Measurements from ENCODE around the gene BRME1.

Gene BRME1

DNA sequence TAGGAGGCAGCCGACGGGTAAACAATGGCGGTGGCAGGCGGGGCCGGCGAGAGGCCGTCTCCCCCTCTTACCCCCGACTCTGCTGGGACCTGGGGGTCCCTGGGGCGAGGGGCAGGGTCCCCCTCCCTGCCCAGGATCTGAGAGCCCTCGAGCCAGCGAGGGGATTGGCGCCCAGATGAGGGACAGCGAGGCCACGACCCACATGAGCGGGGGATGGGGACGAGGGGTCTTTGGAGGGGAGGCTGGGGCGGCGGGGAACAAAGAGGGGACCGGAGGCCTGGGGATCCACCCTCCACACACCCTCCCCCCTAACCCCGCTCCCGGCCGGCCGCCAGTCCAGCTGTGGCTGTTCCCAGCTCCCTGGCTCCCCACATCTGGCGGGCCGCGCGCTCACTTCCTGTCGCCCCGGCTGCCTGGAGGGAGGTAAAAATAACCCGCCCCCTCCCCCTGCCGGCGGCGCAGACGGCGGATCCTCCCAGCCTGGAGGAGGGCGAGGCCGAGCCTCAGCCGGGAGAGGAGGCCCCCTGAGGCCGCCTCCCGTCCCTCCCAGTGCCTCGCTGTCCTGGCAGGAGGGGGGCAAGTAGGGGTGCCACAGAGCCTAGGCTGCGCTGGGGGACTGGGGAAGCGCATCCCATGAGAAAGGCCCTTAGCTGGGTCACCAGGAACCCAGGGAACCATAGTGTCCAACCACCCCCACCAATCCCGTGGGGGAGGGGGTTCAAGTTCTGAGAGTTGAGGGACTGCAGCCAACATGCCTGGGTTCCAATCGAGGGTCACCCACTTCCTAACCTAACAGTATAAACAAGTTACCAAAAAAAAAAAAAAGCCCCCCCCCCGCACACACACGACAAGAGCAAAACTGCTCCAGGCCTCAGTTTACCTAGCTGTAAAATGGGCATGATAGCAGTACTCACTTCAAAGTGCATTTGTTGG is 58.2 kb downstream of the BRME1 start:
- peak overlapping the region; percentile 100 for H2AK5ac ChIP-seq (ENCODE audit: low read length)
- H3K4me1 ChIP-seq (ENCODE audit: control insufficient read depth in 1 of 2, insufficient read depth in 2 of 2, low read length in 2 of 2), result peaks cover 60 to 67% of the 10 kb centered on the region in 2 experiments
- H4K8ac ChIP-seq (ENCODE audit: low read depth, low read length), result peak overlapping the region; percentile 100
- peak overlapping the region; percentile 100 for H4K12ac ChIP-seq (ENCODE audit: low read depth, low read length)
- peaks cover 78% of the 10 kb centered on the region for H3K79me1 ChIP-seq (ENCODE audit: low read length)
- H3K4me2 ChIP-seq (ENCODE audit: low read length), result peak overlapping the region; percentile 81
- no CpG with 5 or more reads among the region's 47 CpGs for WGBS (ENCODE audit: extremely low coverage, insufficient coverage, insufficient read length)
- peaks cover 31% of the 10 kb centered on the region for H3K79me2 ChIP-seq (ENCODE audit: control insufficient read depth, insufficient read depth, low read length, poor library complexity)
- H3K23ac ChIP-seq (ENCODE audit: low read length), result no peak overlapping the region
- peak overlapping the region; percentile 100 for H2BK5ac ChIP-seq (ENCODE audit: low read depth, low read length, poor library complexity)
- DNase-seq, result peak; percentile 92 to 93
- H2BK120ac ChIP-seq (ENCODE audit: insufficient read depth, low read length, poor library complexity), result peak overlapping the region; percentile 100
- H3K18ac ChIP-seq (ENCODE audit: low read length), result peak overlapping the region; percentile 100
- H2AFZ ChIP-seq (ENCODE audit: insufficient read depth, low read length, poor library complexity), result peak overlapping the region; percentile 97
- H3K4me3 ChIP-seq (ENCODE audit: low read depth, low read length), result no peak overlapping the region
- peak overlapping the region; percentile 83 for H3K9ac ChIP-seq (ENCODE audit: low read length)
- H2BK12ac ChIP-seq (ENCODE audit: low read length), result peak overlapping the region; percentile 100
- H3K36me3 ChIP-seq (ENCODE audit: control insufficient read depth in 1 of 2, insufficient read depth in 2 of 2, low read length in 2 of 2), result no peaks in the 10 kb centered on the region
- H3K4ac ChIP-seq (ENCODE audit: low read depth, low read length), result peak overlapping the region; percentile 100
- no peaks in the 10 kb centered on the region for H3K9me3 ChIP-seq (ENCODE audit: insufficient read depth, low read depth, low read length)
- H3K27me3 ChIP-seq (ENCODE audit: insufficient read depth, low read length), result no peaks in the 10 kb centered on the region
- H3K14ac ChIP-seq (ENCODE audit: low read length), result peak overlapping the region; percentile 100
- H4K91ac ChIP-seq (ENCODE audit: low read depth, low read length), result peak overlapping the region; percentile 100
- peak overlapping the region; percentile 100 for H3K27ac ChIP-seq (ENCODE audit: low read depth, low read length)

DNA sequence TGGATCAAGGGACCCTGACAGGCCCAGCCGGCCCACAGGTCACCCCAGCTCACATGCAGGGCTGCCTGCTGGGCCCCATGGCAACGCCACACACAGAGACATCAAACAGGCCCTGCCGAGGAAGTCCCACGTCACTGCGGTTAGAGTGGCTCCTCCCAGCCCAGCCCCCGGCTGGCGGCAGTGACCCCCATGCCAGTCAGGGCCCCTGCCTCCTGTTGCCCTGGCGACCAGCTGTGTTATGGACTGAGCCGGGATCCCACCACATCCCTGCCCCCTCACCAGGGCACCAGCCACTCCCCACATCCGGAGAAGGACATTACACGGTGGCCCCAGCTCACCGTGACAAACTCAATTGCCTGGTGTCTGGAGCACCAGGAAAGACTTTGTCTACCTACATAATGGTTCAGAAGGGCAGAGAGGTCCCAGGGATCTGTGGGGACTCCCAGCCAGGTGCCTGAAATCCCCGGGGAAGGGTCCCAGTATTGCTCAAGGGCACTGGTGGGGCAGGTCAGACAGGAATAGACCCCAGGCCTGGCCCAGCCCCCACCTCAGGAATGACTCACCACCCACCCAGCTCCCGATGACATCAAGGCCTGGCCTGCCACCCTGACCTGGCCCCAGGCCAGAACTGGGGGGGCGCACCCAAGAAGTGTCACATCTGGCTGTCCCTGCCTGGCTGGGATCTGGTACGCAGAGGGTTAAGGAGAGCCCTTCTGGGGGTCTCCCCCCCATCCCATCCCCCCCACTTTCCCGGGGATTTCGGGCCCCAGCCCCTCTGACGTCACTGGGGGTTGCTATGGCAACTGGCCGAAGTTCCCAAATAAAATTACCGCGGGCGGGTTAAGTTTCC is 59.1 kb downstream of the BRME1 start:
- H2AK5ac ChIP-seq (ENCODE audit: low read length), result peak overlapping the region; percentile 98
- H3K18ac ChIP-seq (ENCODE audit: low read length), result peak overlapping the region; percentile 100
- peaks cover 80% of the 10 kb centered on the region for H3K79me1 ChIP-seq (ENCODE audit: low read length)
- peak overlapping the region; percentile 100 for H3K4ac ChIP-seq (ENCODE audit: low read depth, low read length)
- peak overlapping the region; percentile 99 for H2BK12ac ChIP-seq (ENCODE audit: low read length)
- no CpG with 5 or more reads among the region's 23 CpGs for WGBS (ENCODE audit: extremely low coverage, insufficient coverage, insufficient read length)
- peak overlapping the region; percentile 100 for H3K14ac ChIP-seq (ENCODE audit: low read length)
- peak overlapping the region; percentile 100 for H4K12ac ChIP-seq (ENCODE audit: low read depth, low read length)
- peak overlapping the region; percentile 100 for H4K91ac ChIP-seq (ENCODE audit: low read depth, low read length)
- no peaks in the 10 kb centered on the region for H3K36me3 ChIP-seq (ENCODE audit: control insufficient read depth in 1 of 2, insufficient read depth in 2 of 2, low read length in 2 of 2)
- H3K27me3 ChIP-seq (ENCODE audit: insufficient read depth, low read length), result no peaks in the 10 kb centered on the region
- peaks cover 55 to 62% of the 10 kb centered on the region in 2 experiments for H3K4me1 ChIP-seq (ENCODE audit: control insufficient read depth in 1 of 2, insufficient read depth in 2 of 2, low read length in 2 of 2)
- H3K9me3 ChIP-seq (ENCODE audit: insufficient read depth, low read depth, low read length), result no peaks in the 10 kb centered on the region
- peak overlapping the region; percentile 100 for H3K27ac ChIP-seq (ENCODE audit: low read depth, low read length)
- H2BK120ac ChIP-seq (ENCODE audit: insufficient read depth, low read length, poor library complexity), result peak overlapping the region; percentile 100
- peak; percentile 97 for DNase-seq
- H3K4me2 ChIP-seq (ENCODE audit: low read length), result peak overlapping the region; percentile 81
- H3K79me2 ChIP-seq (ENCODE audit: control insufficient read depth, insufficient read depth, low read length, poor library complexity), result peaks cover 37% of the 10 kb centered on the region
- no peak overlapping the region for H3K23ac ChIP-seq (ENCODE audit: low read length)
- peak overlapping the region; percentile 100 for H2BK5ac ChIP-seq (ENCODE audit: low read depth, low read length, poor library complexity)
- peak overlapping the region; percentile 97 for H2AFZ ChIP-seq (ENCODE audit: insufficient read depth, low read length, poor library complexity)
- peak overlapping the region; percentile 100 for H4K8ac ChIP-seq (ENCODE audit: low read depth, low read length)
- no peak overlapping the region for H3K9ac ChIP-seq (ENCODE audit: low read length)
- H3K4me3 ChIP-seq (ENCODE audit: low read depth, low read length), result no peak overlapping the region

DNA sequence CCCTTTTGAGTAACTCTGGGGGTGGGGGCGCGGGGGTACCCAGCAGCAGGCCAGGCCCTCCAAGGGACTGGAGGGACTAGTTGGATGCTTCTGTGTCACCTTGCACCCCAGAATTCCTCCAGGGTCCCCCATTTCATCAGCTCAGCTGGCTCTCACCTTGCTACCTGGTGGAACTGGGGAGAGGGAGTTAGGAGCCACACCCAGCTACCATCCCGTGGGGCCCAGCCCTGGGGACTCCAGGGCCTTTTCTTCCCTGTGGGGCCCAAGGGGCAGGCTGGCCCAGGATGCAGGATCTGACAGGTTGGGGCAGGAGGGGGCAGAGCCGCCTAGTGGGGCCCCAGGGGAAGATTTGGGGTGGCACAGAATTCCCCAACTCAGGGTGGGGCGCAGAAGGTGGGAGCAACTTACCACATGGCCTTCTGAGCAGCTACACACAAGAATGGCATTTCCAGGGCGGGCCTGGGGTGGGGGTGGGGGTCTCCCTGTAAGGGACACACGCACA is 61.7 kb downstream of the BRME1 start:
- Histone ChIP-seq H3K4ac (ENCODE audit: low read depth, low read length) (peak overlapping the region; percentile 76), H3K14ac (ENCODE audit: low read length) (peak overlapping the region; percentile 90), H4K91ac (ENCODE audit: low read depth, low read length) (peak overlapping the region; percentile 93), H2BK12ac (ENCODE audit: low read length) (peak overlapping the region; percentile 99), H4K8ac (ENCODE audit: low read depth, low read length) (peak overlapping the region; percentile 73), H3K27me3 (ENCODE audit: insufficient read depth, low read length) (no peaks in the 10 kb centered on the region), H3K4me3 (ENCODE audit: low read depth, low read length) (no peak overlapping the region), H3K79me2 (ENCODE audit: control insufficient read depth, insufficient read depth, low read length, poor library complexity) (peaks cover 50% of the 10 kb centered on the region), H4K12ac (ENCODE audit: low read depth, low read length) (no peak overlapping the region), H3K36me3 (ENCODE audit: control insufficient read depth in 1 of 2, insufficient read depth in 2 of 2, low read length in 2 of 2) (peaks cover 21% of the 10 kb centered on the region in 2 experiments), H3K4me1 (ENCODE audit: control insufficient read depth in 1 of 2, insufficient read depth in 2 of 2, low read length in 2 of 2) (peaks cover 57 to 60% of the 10 kb centered on the region in 2 experiments), H2BK5ac (ENCODE audit: low read depth, low read length, poor library complexity) (peak overlapping the region; percentile 85), H3K18ac (ENCODE audit: low read length) (peak overlapping the region; percentile 74), H3K9ac (ENCODE audit: low read length) (no peak overlapping the region), H3K9me3 (ENCODE audit: insufficient read depth, low read depth, low read length) (no peaks in the 10 kb centered on the region), H3K4me2 (ENCODE audit: low read length) (no peak overlapping the region), H3K23ac (ENCODE audit: low read length) (no peak overlapping the region), H2AK5ac (ENCODE audit: low read length) (peak overlapping the region; percentile 96), H2BK120ac (ENCODE audit: insufficient read depth, low read length, poor library complexity) (peak overlapping the region; percentile 87), H2AFZ (ENCODE audit: insufficient read depth, low read length, poor library complexity) (peak overlapping the region; percentile 10), H3K79me1 (ENCODE audit: low read length) (peaks cover 79% of the 10 kb centered on the region), H3K27ac (ENCODE audit: low read depth, low read length) (peak overlapping the region; percentile 38)
- no peak for DNase-seq
- no CpG with 5 or more reads among the region's 7 CpGs for WGBS (ENCODE audit: extremely low coverage, insufficient coverage, insufficient read length)
